Left renal cortex interstitium (tissue), 4 donors: ENCODE results near the gene HEMK1. TPM values are rescaled to one million over a fixed set of nuclear protein-coding genes. Genes with fewer than 3 reads are reported as not detected.
A peak's percentile ranks its signal among the peaks of the same experiment; 100 is the strongest.

Experiments
- DNase-seq, 4 donors: peaks; one replicate each; pipeline ENCODE4 v3.0.0-alpha.2; 2013; ENCODE audit warnings: low read depth in 4 of 4, low spot score in 2 of 4, missing footprints in 1 of 4
- polyA plus RNA-seq, 4 donors: library from polyadenylated mRNA; unstranded; fragments of 120-200 nt; gene quantifications; one replicate each; pipeline ENCODE4 v1.2.1, GENCODE V29; 2013; ENCODE audit not compliant: insufficient read length in 4 of 4

HEMK1 gene
- polyA plus RNA-seq, 4 donors = 18.7 to 32.1 (median 25.6) TPM

- peak in 3 of 4 donors; percentile 51 to 72 (median 56) for DNase-seq
Measured at GRCh38 chr3:50542177-50543034, 26.9 kb upstream of the HEMK1 start.

- no peak for DNase-seq
Measured at GRCh38 chr3:50545781-50546180, 23.5 kb upstream of the HEMK1 start.

- no peak for DNase-seq
Measured at GRCh38 chr3:50549226-50549625, 20.1 kb upstream of the HEMK1 start.

- no peak for DNase-seq
Measured at GRCh38 chr3:50550079-50550736, 19.1 kb upstream of the HEMK1 start.

- DNase-seq = no peak
Measured at GRCh38 chr3:50551054-50551659, 18.2 kb upstream of the HEMK1 start.

GRCh38 chr3:50551681-50552435, 17.5 kb upstream of the HEMK1 start:
- DNase-seq = no peak

- DNase-seq = no peak
Measured at GRCh38 chr3:50552598-50552997, 16.7 kb upstream of the HEMK1 start.

GRCh38 chr3:50554553-50554952, 14.8 kb upstream of the HEMK1 start:
- no peak for DNase-seq

- no peak for DNase-seq
Measured at GRCh38 chr3:50557106-50557505, 12.2 kb upstream of the HEMK1 start.

GRCh38 chr3:50557915-50558314, 11.4 kb upstream of the HEMK1 start:
- DNase-seq = no peak

GRCh38 chr3:50559702-50560101, 9.6 kb upstream of the HEMK1 start:
- DNase-seq = no peak

GRCh38 chr3:50562861-50563260, 6.5 kb upstream of the HEMK1 start:
- DNase-seq = no peak

GRCh38 chr3:50563867-50564266, 5.5 kb upstream of the HEMK1 start:
- no peak for DNase-seq

- no peak for DNase-seq
Measured at GRCh38 chr3:50564321-50564720, 5.0 kb upstream of the HEMK1 start.

- DNase-seq = no peak
Measured at GRCh38 chr3:50567011-50567385, 2.3 kb upstream of the HEMK1 start.

GRCh38 chr3:50567386-50568167, 1.7 kb upstream of the HEMK1 start, which contains the start of gene C3orf18:
Gene C3orf18, minus strand, starts transcription at chr3:50567747. Its CDS starts 2,048 bp downstream, at chr3:50565699.
- DNase-seq = peak in 2 of 4 donors; percentile 50 to 78

- DNase-seq = no peak
Measured at GRCh38 chr3:50570508-50571279, 1.4 kb downstream of the HEMK1 start.

GRCh38 chr3:50571486-50571885, 2.2 kb downstream of the HEMK1 start:
- no peak for DNase-seq

GRCh38 chr3:50572158-50572557, 2.8 kb downstream of the HEMK1 start:
- DNase-seq = peak in 2 of 4 donors; percentile 46 to 51
